Adrenal gland (tissue), 5 donors: Measurements from ENCODE around the gene CDYL.

Experiments
- CTCF ChIP-seq, 6 experiments: fragments of 450-650 bp in 4 of 6; fragments of 200-600 bp in 2 of 6; sonication (generic) in 1 of 6; IDR thresholded peaks; 1 replicate in 5 of 6; 2 replicates in 1 of 6; pipeline versions ENCODE4 v1.5.1 to v1.8.0; 2016 to 2021; ENCODE audit warnings: antibody characterized with exemption in 6 of 6, mild to moderate bottlenecking in 2 of 6, moderate library complexity in 1 of 6
- POLR2A ChIP-seq, 2 donors: fragments of 450-650 bp; IDR thresholded peaks; one replicate each; pipeline ENCODE4 v1.6.1; 2017; ENCODE audit warnings: antibody characterized with exemption in 2 of 2, mild to moderate bottlenecking in 2 of 2, moderate library complexity in 1 of 2
- donor health status: DM: no; HTN: no; CAD: no.

- no peak for TF ChIP-seq CTCF (IDR thresholded peaks at IDR 0.05)
- no peak for TF ChIP-seq POLR2A (IDR thresholded peaks at IDR 0.05)
Observed at GRCh38 chr6:4941782-4942672, 165.8 kb downstream of the CDYL start.
